C4-2B (cell line): Measurements from ENCODE around the gene SEH1L.
"Not testable (repeated sequence)": the region's sequence is repeated elsewhere in the genome, so short reads cannot be mapped to it uniquely, and the experiment has no call there.

ENCODE experiments used
- ZFX ChIP-seq: fragments of 450-650 bp; IDR thresholded peaks from 2 replicates; pipeline ENCODE4 v1.6.1; 2017
- TF ChIP-seq, protein P1 (sequence below): fragments of 450-650 bp; conservative IDR thresholded peaks from 2 replicates; pipeline ENCODE4 v1.5.1; 2017; ENCODE audit warnings: mild to moderate bottlenecking

DNA sequence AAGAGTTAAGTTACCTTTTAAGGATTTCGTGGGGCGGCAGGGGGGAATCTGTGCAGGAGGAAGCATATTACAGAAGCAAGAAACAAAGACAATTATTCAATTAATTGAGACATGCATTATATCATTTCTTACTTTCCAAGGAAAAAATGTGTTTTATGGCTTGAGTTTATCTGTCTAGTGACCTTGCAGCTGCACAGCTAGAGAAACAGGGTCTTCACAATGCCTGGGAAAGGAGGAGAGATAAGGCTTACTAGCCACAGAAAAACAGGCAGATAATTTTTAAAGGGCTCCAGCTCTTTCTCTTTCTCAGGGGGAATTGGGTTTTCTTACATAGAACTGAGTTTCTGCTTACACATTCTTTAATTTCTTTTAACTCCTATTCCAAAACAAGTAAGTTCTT, 49.5 kb downstream of the SEH1L start:
- TF ChIP-seq, protein P1, sequence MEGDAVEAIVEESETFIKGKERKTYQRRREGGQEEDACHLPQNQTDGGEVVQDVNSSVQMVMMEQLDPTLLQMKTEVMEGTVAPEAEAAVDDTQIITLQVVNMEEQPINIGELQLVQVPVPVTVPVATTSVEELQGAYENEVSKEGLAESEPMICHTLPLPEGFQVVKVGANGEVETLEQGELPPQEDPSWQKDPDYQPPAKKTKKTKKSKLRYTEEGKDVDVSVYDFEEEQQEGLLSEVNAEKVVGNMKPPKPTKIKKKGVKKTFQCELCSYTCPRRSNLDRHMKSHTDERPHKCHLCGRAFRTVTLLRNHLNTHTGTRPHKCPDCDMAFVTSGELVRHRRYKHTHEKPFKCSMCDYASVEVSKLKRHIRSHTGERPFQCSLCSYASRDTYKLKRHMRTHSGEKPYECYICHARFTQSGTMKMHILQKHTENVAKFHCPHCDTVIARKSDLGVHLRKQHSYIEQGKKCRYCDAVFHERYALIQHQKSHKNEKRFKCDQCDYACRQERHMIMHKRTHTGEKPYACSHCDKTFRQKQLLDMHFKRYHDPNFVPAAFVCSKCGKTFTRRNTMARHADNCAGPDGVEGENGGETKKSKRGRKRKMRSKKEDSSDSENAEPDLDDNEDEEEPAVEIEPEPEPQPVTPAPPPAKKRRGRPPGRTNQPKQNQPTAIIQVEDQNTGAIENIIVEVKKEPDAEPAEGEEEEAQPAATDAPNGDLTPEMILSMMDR, result not testable (repeated sequence)
- not testable (repeated sequence) for TF ChIP-seq ZFX
